Measurements from ENCODE around the gene FTSJ3.
A peak's percentile ranks its signal among the peaks of the same experiment; 100 is the strongest.

The FTSJ3 gene

GRCh38 chr17:63830278-63830677 lies 2.8 kb upstream of the FTSJ3 start:
- Mint-ChIP-seq H3K36me3 (ENCODE audit: insufficient read depth) (peaks cover 83% of the 10 kb centered on the region), H3K4me3 (peak overlapping the region; percentile 35 to 38), H3K27me3 (no peaks in the 10 kb centered on the region), H3K27ac (peak overlapping the region; percentile 46 to 78), H3K4me1 (ENCODE audit: low read depth in 2 of 2) (peaks cover 52 to 57% of the 10 kb centered on the region in 2 donors), H3K9me3 (no peaks in the 10 kb centered on the region)
- DNase-seq = no peak
- no peak for ATAC-seq (replicated peaks)

- H3K27ac Mint-ChIP-seq = no peak overlapping the region
- no peaks in the 10 kb centered on the region for H3K27me3 Mint-ChIP-seq
- DNase-seq (no peak), ATAC-seq (replicated peaks) (no peak)
- H3K4me1 Mint-ChIP-seq (ENCODE audit: low read depth in 2 of 2) = peaks cover 57 to 58% of the 10 kb centered on the region in 2 donors
- no peaks in the 10 kb centered on the region for H3K9me3 Mint-ChIP-seq
- peaks cover 82% of the 10 kb centered on the region for H3K36me3 Mint-ChIP-seq (ENCODE audit: insufficient read depth)
- peak overlapping the region in 1 of 2 donors; percentile 6 for H3K4me3 Mint-ChIP-seq
Observed at GRCh38 chr17:63828936-63829335, 1.5 kb upstream of the FTSJ3 start.

- no peak for DNase-seq
- Mint-ChIP-seq H3K27ac (peak overlapping the region; percentile 93 to 96), H3K4me3 (peak overlapping the region; percentile 92 to 95), H3K27me3 (no peaks in the 10 kb centered on the region), H3K36me3 (ENCODE audit: insufficient read depth) (peaks cover 82% of the 10 kb centered on the region), H3K4me1 (ENCODE audit: low read depth in 2 of 2) (peaks cover 53 to 61% of the 10 kb centered on the region in 2 donors), H3K9me3 (no peaks in the 10 kb centered on the region)
- no peak for ATAC-seq (replicated peaks)
Observed at GRCh38 chr17:63827801-63828221, 348 bp upstream of the FTSJ3 start.

- peak overlapping the region; percentile 92 to 95 for H3K4me3 Mint-ChIP-seq
Observed at GRCh38 chr17:63826468-63827001, 928 bp downstream of the FTSJ3 start.

GRCh38 chr17:63824362-63824761 lies 3.1 kb downstream of the FTSJ3 start:
- peaks cover 34 to 46% of the 10 kb centered on the region in 2 donors for H3K4me1 Mint-ChIP-seq (ENCODE audit: low read depth in 2 of 2)
- no peak overlapping the region for H3K4me3 Mint-ChIP-seq
- H3K36me3 Mint-ChIP-seq (ENCODE audit: insufficient read depth) = peaks cover 80% of the 10 kb centered on the region
- H3K27me3 Mint-ChIP-seq = no peaks in the 10 kb centered on the region
- DNase-seq = no peak
- ATAC-seq (replicated peaks) = no peak
- peak overlapping the region in 1 of 2 donors; percentile 96 for H3K27ac Mint-ChIP-seq
- no peaks in the 10 kb centered on the region for H3K9me3 Mint-ChIP-seq

More at GRCh38 chr17:63826468-63827001, 928 bp downstream of the FTSJ3 start:
- Mint-ChIP-seq H3K27me3 (no peaks in the 10 kb centered on the region), H3K36me3 (ENCODE audit: insufficient read depth) (peaks cover 80% of the 10 kb centered on the region), H3K27ac (peak overlapping the region; percentile 93 to 96), H3K9me3 (no peaks in the 10 kb centered on the region), H3K4me1 (ENCODE audit: low read depth in 2 of 2) (peaks cover 48 to 57% of the 10 kb centered on the region in 2 donors)
- ATAC-seq (replicated peaks) = peak; percentile 9
- DNase-seq = no peak

- no peaks in the 10 kb centered on the region for H3K9me3 Mint-ChIP-seq
- H3K27me3 Mint-ChIP-seq = no peaks in the 10 kb centered on the region
- no peak overlapping the region for H3K4me3 Mint-ChIP-seq
- H3K36me3 Mint-ChIP-seq (ENCODE audit: insufficient read depth) = peaks cover 85% of the 10 kb centered on the region
- no peak for ATAC-seq (replicated peaks)
- DNase-seq = no peak
- peaks cover 29 to 42% of the 10 kb centered on the region in 2 donors for H3K4me1 Mint-ChIP-seq (ENCODE audit: low read depth in 2 of 2)
- peak overlapping the region in 1 of 2 donors; percentile 96 for H3K27ac Mint-ChIP-seq
Observed at GRCh38 chr17:63823659-63824331, 3.7 kb downstream of the FTSJ3 start.

- H3K27me3 Mint-ChIP-seq = no peaks in the 10 kb centered on the region
- no peak for DNase-seq
- H3K27ac Mint-ChIP-seq = no peak overlapping the region
- H3K4me3 Mint-ChIP-seq = no peak overlapping the region
- H3K4me1 Mint-ChIP-seq (ENCODE audit: low read depth in 2 of 2) = peaks cover 19 to 35% of the 10 kb centered on the region in 2 donors
- ATAC-seq (replicated peaks) = no peak
- peaks cover 92% of the 10 kb centered on the region for H3K36me3 Mint-ChIP-seq (ENCODE audit: insufficient read depth)
- no peaks in the 10 kb centered on the region for H3K9me3 Mint-ChIP-seq
Observed at GRCh38 chr17:63822537-63822936, 4.9 kb downstream of the FTSJ3 start.

GRCh38 chr17:63821804-63822203 lies 5.7 kb downstream of the FTSJ3 start:
- no peaks in the 10 kb centered on the region for H3K27me3 Mint-ChIP-seq
- peaks cover 16 to 34% of the 10 kb centered on the region in 2 donors for H3K4me1 Mint-ChIP-seq (ENCODE audit: low read depth in 2 of 2)
- ATAC-seq (replicated peaks) (no peak), DNase-seq (no peak)
- H3K36me3 Mint-ChIP-seq (ENCODE audit: insufficient read depth) = peaks cover 92% of the 10 kb centered on the region
- H3K9me3 Mint-ChIP-seq = no peaks in the 10 kb centered on the region
- no peak overlapping the region for H3K4me3 Mint-ChIP-seq
- peak overlapping the region; percentile 24 to 72 for H3K27ac Mint-ChIP-seq

GRCh38 chr17:63820963-63821561 lies 6.4 kb downstream of the FTSJ3 start:
- Mint-ChIP-seq H3K9me3 (no peaks in the 10 kb centered on the region), H3K36me3 (ENCODE audit: insufficient read depth) (peaks cover 93% of the 10 kb centered on the region), H3K27ac (peak overlapping the region in 1 of 2 donors; percentile 51), H3K4me1 (ENCODE audit: low read depth in 2 of 2) (peaks cover 11 to 26% of the 10 kb centered on the region in 2 donors), H3K4me3 (peak overlapping the region in 1 of 2 donors; percentile 58), H3K27me3 (no peaks in the 10 kb centered on the region)
- ATAC-seq (replicated peaks) (no peak), DNase-seq (no peak)

GRCh38 chr17:63819585-63820537 lies 7.6 kb downstream of the FTSJ3 start:
- peak; percentile 27 for ATAC-seq (replicated peaks)
- H3K4me1 Mint-ChIP-seq (ENCODE audit: low read depth in 2 of 2) = peaks cover 8 to 26% of the 10 kb centered on the region in 2 donors

GRCh38 chr17:63819131-63819530 lies 8.3 kb downstream of the FTSJ3 start:
- no peak overlapping the region for H3K4me3 Mint-ChIP-seq

More at GRCh38 chr17:63819585-63820537, 7.6 kb downstream of the FTSJ3 start:
- Mint-ChIP-seq H3K9me3 (no peaks in the 10 kb centered on the region), H3K4me3 (peak overlapping the region in 1 of 2 donors; percentile 36), H3K27ac (peak overlapping the region; percentile 42 to 51), H3K36me3 (ENCODE audit: insufficient read depth) (peaks cover 96% of the 10 kb centered on the region), H3K27me3 (no peaks in the 10 kb centered on the region)
- DNase-seq = no peak

GRCh38 chr17:63817736-63818385 lies 9.6 kb downstream of the FTSJ3 start:
- ATAC-seq (replicated peaks) (no peak), DNase-seq (no peak)
- peak overlapping the region in 1 of 2 donors; percentile 4 for H3K4me3 Mint-ChIP-seq
- H3K27ac Mint-ChIP-seq = peak overlapping the region in 1 of 2 donors; percentile 61
- peaks cover 4 to 14% of the 10 kb centered on the region in 2 donors for H3K4me1 Mint-ChIP-seq (ENCODE audit: low read depth in 2 of 2)
- no peaks in the 10 kb centered on the region for H3K27me3 Mint-ChIP-seq
- H3K9me3 Mint-ChIP-seq = no peaks in the 10 kb centered on the region
- H3K36me3 Mint-ChIP-seq (ENCODE audit: insufficient read depth) = peaks cover 97% of the 10 kb centered on the region

More at GRCh38 chr17:63819131-63819530, 8.3 kb downstream of the FTSJ3 start:
- DNase-seq (no peak), ATAC-seq (replicated peaks) (no peak)
- peaks cover 97% of the 10 kb centered on the region for H3K36me3 Mint-ChIP-seq (ENCODE audit: insufficient read depth)
- peaks cover 4 to 21% of the 10 kb centered on the region in 2 donors for H3K4me1 Mint-ChIP-seq (ENCODE audit: low read depth in 2 of 2)
- H3K9me3 Mint-ChIP-seq = no peaks in the 10 kb centered on the region
- H3K27me3 Mint-ChIP-seq = no peaks in the 10 kb centered on the region
- H3K27ac Mint-ChIP-seq = peak overlapping the region in 1 of 2 donors; percentile 51
